ENCODE results near the gene DAO. TPM values are rescaled to one million over a fixed set of nuclear protein-coding genes. Genes with fewer than 3 reads are reported as not detected.

DAO gene
- total RNA-seq, 2 experiments from 2014 or later, result not detected

DNA sequence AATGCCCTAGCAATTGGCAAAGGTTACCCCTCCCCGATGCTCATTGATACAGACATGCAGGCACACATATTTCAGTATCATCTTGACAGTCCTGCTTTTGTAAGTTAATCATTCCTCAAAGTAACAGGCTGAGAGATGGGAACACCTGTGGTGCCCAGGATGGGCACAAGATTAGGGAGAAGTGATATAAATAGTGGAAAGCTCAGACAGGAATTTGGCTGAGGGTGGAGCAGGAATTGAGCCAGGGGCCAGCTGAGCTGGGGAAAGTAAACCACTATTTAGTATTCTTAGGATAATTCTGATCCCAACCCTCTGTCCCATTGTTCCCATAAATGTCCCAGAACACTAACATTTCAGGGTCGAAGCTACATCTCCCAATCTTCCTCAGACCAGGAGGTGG is 38.3 kb downstream of the DAO start:
- Mint-ChIP-seq H3K36me3 (ENCODE audit: low read depth) (no peaks in the 10 kb centered on the region), H3K4me1 (no peaks in the 10 kb centered on the region), H3K4me3 (no peak overlapping the region), H3K9me3 (peaks cover 2% of the 10 kb centered on the region), H3K27me3 (no peaks in the 10 kb centered on the region), H3K27ac (no peak overlapping the region)
- no peak for DNase-seq
- CTCF ChIA-PET, result no interaction called here
- POLR2A ChIA-PET, result no interaction called here

DNA sequence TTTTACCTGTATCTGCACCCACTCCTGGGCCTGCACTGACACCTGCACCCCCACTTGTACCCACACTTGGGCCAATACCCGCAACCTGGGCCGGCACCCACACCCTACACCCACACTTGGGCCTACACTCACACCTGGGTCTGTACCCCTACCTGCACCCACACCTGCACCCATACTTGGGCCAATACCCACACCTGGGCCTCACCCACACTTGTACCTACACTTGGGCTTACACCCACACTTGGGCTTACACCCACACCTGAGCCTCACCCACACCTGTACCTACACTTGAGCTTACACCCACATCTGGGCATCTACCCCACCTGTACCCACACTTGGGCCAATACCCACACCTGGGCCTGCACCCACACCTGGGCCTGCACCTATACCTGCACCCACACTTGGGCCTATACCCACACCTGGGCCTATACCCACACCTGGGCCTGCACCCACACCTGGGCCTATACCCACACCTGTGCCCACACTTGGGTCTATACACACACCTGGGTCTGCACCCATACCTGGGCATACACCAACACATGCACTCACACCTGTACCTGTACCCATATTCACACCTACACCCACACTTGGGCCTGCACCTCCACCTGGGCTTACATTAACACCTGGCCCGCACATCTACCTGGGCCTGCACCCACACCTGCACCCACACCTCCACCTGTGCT is 39.2 kb downstream of the DAO start:
- H3K27me3 Mint-ChIP-seq, result peaks cover 2% of the 10 kb centered on the region
- ChIA-PET POLR2A (no interaction called here), CTCF (interaction anchor here (0.7 kb wide), 1 partner anchor 631 kb away, joined by 4 read pairs; no protein-coding TSS in a partner anchor)
- no peaks in the 10 kb centered on the region for H3K36me3 Mint-ChIP-seq (ENCODE audit: low read depth)
- peaks cover 4% of the 10 kb centered on the region for H3K9me3 Mint-ChIP-seq
- no peak overlapping the region for H3K27ac Mint-ChIP-seq
- no peak for DNase-seq
- H3K4me3 Mint-ChIP-seq, result no peak overlapping the region
- no peaks in the 10 kb centered on the region for H3K4me1 Mint-ChIP-seq

DNA sequence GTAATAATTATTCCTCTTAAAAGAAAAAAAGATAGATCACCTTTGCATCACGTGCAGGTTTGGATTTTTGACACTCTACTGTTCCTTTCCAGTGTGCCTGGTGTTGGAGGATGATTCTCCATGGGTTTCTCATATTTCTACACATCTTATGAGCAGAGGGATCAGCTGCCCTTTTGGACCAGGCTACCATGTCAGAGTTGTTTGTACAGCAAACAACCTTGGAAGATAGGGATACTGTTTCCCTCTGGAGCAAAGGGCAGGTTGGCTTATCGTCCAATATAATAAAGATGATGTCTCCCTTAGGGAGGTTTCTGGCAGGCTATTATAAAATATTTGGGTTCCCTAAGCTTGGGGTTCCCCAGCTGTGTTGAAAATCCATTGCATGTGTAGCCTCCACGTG is 42.1 kb downstream of the DAO start:
- H3K4me3 Mint-ChIP-seq, result no peak overlapping the region
- no peaks in the 10 kb centered on the region for H3K4me1 Mint-ChIP-seq
- H3K27me3 Mint-ChIP-seq, result peaks cover 4% of the 10 kb centered on the region
- CTCF ChIA-PET, result interaction anchor here (0.5 kb wide), 1 partner anchor 119 kb away, joined by 3 read pairs; no protein-coding TSS in a partner anchor
- POLR2A ChIA-PET, result no interaction called here
- no peaks in the 10 kb centered on the region for H3K36me3 Mint-ChIP-seq (ENCODE audit: low read depth)
- DNase-seq, result no peak
- peaks cover 10% of the 10 kb centered on the region for H3K9me3 Mint-ChIP-seq
- no peak overlapping the region for H3K27ac Mint-ChIP-seq

DNA sequence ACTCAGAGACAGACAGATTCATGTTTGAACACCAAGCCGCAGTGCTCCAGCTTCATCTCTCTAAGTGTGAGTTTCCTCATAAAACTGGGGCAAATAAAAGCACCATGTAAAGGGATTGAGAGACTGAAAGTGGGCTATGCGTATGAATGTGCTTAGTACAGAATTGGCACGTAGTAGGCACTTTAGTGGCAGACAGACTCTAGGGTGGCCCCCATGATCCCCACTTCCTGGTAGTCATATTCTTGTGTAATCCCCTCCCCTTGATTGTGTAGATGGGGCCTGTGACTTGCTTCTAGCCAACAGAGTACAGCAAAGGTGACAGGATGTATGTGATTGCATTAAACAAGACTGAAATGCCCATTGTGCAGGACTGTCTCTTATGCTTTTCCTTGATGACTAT is 43.0 kb downstream of the DAO start:
- H3K9me3 Mint-ChIP-seq, result peaks cover 10% of the 10 kb centered on the region
- H3K27ac Mint-ChIP-seq, result no peak overlapping the region
- H3K4me3 Mint-ChIP-seq, result no peak overlapping the region
- CTCF ChIA-PET, result interaction anchor here (0.7 kb wide), 1 partner anchor 16 kb away, joined by 3 read pairs; no protein-coding TSS in a partner anchor
- POLR2A ChIA-PET, result no interaction called here
- H3K36me3 Mint-ChIP-seq (ENCODE audit: low read depth), result no peaks in the 10 kb centered on the region
- H3K4me1 Mint-ChIP-seq, result no peaks in the 10 kb centered on the region
- DNase-seq, result no peak
- H3K27me3 Mint-ChIP-seq, result peaks cover 4% of the 10 kb centered on the region

DNA sequence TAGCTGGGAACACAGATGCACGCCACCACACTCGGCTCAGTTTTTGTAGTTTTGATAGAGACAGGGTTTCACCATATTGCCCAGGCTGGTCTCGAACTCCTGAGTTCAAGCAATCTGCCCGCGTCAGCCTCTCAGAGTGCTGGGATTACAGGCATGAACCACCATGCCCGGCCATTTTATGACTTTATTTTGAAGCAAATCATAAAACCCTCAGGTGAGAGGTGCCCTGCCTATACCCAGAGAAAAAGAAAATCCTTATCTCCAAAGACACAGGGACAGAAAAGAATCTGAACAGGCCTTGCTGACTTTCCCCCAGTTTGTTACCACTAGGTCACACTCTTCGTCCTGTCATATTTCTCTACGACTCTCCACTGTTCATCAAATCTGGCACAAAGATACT is 48.8 kb downstream of the DAO start:
- Mint-ChIP-seq H3K9me3 (peaks cover 8% of the 10 kb centered on the region), H3K4me1 (no peaks in the 10 kb centered on the region), H3K4me3 (no peak overlapping the region), H3K36me3 (ENCODE audit: low read depth) (no peaks in the 10 kb centered on the region), H3K27me3 (peaks cover 4% of the 10 kb centered on the region), H3K27ac (peak overlapping the region; percentile 43)
- CTCF ChIA-PET, result no interaction called here
- POLR2A ChIA-PET, result no interaction called here
- no peak for DNase-seq

DNA sequence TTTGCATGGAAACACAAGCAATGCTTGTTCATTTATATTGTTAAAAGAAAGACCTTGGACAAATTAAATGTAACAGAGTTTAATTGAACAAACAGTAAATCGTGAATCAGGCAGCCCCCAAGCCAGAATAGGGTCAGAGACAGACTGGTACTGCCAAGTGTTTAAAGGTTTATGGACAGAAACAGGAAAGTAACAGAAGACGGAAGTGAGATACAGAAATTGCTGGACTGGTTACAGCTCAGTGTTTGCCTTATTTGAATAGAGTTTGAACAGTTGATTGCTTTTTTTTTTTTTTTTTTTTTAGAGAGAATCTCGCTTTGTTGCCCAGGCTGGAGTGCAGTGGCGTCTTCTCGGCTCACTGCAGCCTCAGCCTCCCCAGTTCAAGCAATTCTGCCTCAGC is 50.3 kb downstream of the DAO start:
- no peak overlapping the region for H3K27ac Mint-ChIP-seq
- no peaks in the 10 kb centered on the region for H3K36me3 Mint-ChIP-seq (ENCODE audit: low read depth)
- H3K4me1 Mint-ChIP-seq, result no peaks in the 10 kb centered on the region
- no peak for DNase-seq
- H3K4me3 Mint-ChIP-seq, result no peak overlapping the region
- peaks cover 5% of the 10 kb centered on the region for H3K9me3 Mint-ChIP-seq
- POLR2A ChIA-PET, result no interaction called here
- CTCF ChIA-PET, result no interaction called here
- peaks cover 2% of the 10 kb centered on the region for H3K27me3 Mint-ChIP-seq

DNA sequence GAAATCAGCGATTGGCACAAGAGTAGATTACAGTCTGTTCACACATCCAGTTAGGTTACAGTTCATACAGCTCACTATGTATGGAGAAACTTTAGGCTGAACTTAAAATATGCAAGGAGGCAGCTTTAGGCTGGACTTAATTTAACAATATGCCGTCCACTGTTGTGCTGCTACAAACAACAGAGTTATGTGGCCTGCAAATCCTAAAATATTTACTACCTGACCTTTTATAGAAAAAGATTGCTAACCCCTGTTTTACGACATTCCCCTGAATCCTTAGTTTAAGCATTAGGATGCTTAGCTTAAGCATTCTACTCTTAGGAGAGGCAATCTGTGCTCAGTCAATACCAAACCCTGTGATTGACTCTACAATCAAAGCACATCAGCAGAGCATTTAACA is 50.9 kb downstream of the DAO start:
- DNase-seq, result no peak
- Mint-ChIP-seq H3K4me3 (no peak overlapping the region), H3K27ac (no peak overlapping the region), H3K36me3 (ENCODE audit: low read depth) (no peaks in the 10 kb centered on the region), H3K9me3 (no peaks in the 10 kb centered on the region), H3K4me1 (no peaks in the 10 kb centered on the region), H3K27me3 (peaks cover 2% of the 10 kb centered on the region)
- POLR2A ChIA-PET, result no interaction called here
- CTCF ChIA-PET, result no interaction called here

DNA sequence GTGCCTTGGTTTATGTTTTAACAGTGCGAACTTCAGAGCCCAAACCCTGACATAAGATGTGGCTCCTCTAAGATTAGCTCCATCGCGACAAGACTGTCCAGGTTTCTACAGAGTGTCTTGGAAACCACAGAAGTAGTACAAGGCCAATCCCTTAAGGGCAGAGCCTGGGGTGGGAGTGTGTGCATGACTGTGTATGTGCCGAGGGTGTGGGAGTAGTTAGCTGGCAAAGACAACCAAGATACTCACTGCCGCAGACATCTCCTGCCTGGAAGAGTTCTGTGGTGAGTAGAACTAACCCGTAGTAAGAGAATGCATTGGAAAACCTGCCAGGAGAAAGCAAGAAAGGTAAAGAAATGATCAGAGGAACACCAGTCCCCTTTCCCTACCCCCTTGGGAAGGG is 54.1 kb downstream of the DAO start:
- Mint-ChIP-seq H3K36me3 (ENCODE audit: low read depth) (no peaks in the 10 kb centered on the region), H3K27ac (no peak overlapping the region), H3K4me3 (no peak overlapping the region), H3K9me3 (no peaks in the 10 kb centered on the region), H3K4me1 (no peaks in the 10 kb centered on the region), H3K27me3 (peaks cover 2% of the 10 kb centered on the region)
- POLR2A ChIA-PET, result no interaction called here
- no peak for DNase-seq
- CTCF ChIA-PET, result no interaction called here

DNA sequence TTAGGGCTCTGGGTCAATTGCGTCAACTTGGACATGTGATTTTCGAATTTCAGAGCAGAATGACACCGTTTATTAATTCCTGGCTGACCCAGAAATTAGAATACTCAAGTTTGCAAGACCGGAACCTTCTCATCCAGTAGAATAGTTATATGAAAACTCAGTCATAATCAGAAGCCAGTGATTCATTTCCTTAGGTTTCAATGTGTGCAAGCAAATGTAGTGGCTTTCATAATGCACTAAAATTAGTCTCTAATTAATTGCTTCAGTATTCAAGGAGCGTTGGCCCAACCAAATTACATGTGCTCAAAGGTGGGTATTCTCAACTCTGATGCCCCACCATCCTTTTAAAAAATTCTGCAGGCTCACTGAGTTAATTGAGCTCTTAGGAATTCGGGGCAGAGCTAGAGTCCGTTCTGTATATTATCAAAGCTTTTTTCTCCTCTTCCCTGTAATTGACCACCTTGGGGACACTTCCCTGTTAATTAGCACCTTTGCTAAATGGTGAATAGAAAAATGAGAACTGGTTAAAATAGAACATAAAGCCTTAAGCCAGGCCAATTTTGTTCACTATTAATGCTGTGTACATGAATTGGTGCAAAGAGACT is 55.4 kb downstream of the DAO start:
- CTCF ChIA-PET, result no interaction called here
- no peak overlapping the region for H3K4me3 Mint-ChIP-seq
- H3K36me3 Mint-ChIP-seq (ENCODE audit: low read depth), result no peaks in the 10 kb centered on the region
- POLR2A ChIA-PET, result no interaction called here
- DNase-seq, result no peak
- H3K27me3 Mint-ChIP-seq, result peaks cover 2% of the 10 kb centered on the region
- no peak overlapping the region for H3K27ac Mint-ChIP-seq
- H3K4me1 Mint-ChIP-seq, result no peaks in the 10 kb centered on the region
- no peaks in the 10 kb centered on the region for H3K9me3 Mint-ChIP-seq

DNA sequence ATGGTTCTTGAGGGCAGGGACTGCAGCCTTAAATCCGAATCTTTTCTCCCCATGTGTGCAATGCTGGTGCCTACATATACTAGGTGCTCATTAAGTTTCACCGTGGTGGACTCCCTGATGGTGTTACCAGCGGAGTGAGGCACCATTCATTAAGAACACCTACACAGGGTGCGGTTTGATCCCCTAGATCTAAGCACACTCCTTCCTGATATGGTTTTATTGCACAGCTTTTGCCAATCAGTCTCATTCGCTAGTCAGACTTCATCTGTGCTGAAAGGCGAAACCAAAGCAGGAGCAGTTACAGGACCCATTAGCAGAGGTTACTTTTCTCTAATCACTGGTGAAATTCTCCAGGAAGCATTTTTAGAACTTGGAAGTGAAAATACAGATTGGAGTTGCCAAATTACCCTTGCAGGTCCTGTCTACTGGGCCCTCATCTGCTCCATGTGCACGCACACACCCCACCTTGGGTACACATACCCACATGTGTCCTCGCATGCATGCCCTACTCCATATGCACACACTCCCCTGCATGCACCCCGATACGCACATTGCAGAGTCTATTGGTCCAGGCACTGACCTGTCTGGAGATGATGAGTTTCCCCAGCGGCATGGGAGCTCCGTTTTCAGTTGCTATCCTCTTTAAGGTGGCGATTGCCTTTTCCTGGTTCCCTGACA is 58.5 kb downstream of the DAO start:
- Mint-ChIP-seq H3K9me3 (no peaks in the 10 kb centered on the region), H3K4me1 (no peaks in the 10 kb centered on the region), H3K27ac (no peak overlapping the region), H3K36me3 (ENCODE audit: low read depth) (no peaks in the 10 kb centered on the region), H3K4me3 (no peak overlapping the region), H3K27me3 (peaks cover 2% of the 10 kb centered on the region)
- no peak for DNase-seq
- CTCF ChIA-PET, result no interaction called here
- POLR2A ChIA-PET, result interaction anchor here (0.6 kb wide), 1 partner anchor 274 kb away, joined by 3 read pairs; no protein-coding TSS in a partner anchor

DNA sequence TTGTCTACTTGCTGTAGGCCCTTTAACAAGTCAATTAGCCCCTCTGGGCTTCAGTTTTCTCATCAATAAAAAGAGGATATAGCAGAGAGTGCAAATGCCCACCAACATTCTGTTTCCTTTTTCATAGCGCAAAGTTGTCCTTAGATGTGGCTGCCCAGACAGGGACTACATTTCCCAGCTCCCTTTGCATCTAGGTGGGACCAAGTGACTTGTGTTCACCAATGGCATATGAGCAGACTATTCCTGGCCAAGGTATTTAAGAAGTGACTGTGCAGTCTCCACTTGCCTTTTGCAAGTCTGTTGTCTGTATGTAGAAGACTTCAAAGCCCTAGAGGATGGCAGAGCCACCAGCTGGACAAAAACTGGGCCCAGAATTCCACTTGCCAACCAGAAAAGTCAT is 59.7 kb downstream of the DAO start:
- Mint-ChIP-seq H3K36me3 (ENCODE audit: low read depth) (no peaks in the 10 kb centered on the region), H3K27me3 (peaks cover 2% of the 10 kb centered on the region), H3K27ac (no peak overlapping the region), H3K9me3 (no peaks in the 10 kb centered on the region), H3K4me3 (no peak overlapping the region), H3K4me1 (no peaks in the 10 kb centered on the region)
- ChIA-PET POLR2A (interaction anchor here (0.6 kb wide), 1 partner anchor 107 kb away, joined by 3 read pairs; no protein-coding TSS in a partner anchor), CTCF (interaction anchor here (0.5 to 1.1 kb wide), 3 partner anchors 11 to 175 kb away, joined by 3 to 5 read pairs (median 3); no protein-coding TSS in a partner anchor)
- peak; percentile 24 for DNase-seq

DNA sequence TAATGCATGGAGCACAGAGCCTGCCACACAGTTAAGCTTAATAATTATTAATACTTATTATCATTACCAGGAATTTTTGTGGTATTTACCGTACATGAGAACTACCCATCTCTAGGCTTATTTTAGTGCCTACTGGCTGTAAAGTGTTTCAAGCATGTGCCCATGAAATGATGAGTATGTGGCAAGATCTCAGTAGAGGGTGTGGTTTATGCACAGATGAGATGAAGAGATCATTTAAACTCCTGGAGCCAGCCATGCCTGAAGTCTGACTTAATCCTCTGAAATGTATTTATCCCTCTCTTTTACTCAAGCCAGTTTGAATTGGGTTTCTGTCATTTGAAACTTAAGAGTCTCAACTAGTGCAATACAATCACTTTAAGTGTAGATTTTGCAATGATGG is 60.2 kb downstream of the DAO start:
- Mint-ChIP-seq H3K9me3 (no peaks in the 10 kb centered on the region), H3K4me1 (no peaks in the 10 kb centered on the region), H3K36me3 (ENCODE audit: low read depth) (no peaks in the 10 kb centered on the region), H3K27ac (no peak overlapping the region), H3K4me3 (no peak overlapping the region), H3K27me3 (peaks cover 2% of the 10 kb centered on the region)
- DNase-seq, result no peak
- CTCF ChIA-PET, result interaction anchor here (0.6 to 1.1 kb wide), 2 partner anchors 11 to 1677 kb away, joined by 5 read pairs; no protein-coding TSS in a partner anchor
- POLR2A ChIA-PET, result no interaction called here

DNA sequence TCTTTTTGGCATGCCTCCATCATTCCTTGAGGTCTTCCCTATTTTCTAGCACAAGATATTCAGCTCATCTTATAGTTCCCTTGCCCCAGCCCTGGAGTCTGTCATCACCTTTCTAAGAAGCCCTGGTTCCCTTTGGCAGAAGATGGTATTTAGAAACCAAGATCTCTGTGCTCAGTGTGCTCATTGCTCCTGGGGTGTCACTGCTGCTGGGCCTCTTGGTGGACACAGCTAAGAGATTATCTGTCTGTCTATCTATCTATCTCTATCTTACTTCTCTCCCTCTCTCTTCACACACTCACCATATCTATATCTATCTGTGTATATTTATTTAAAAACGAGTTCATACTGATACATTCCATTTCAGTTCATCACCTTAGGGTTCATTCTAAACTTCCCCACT is 67.2 kb downstream of the DAO start:
- CTCF ChIA-PET, result no interaction called here
- POLR2A ChIA-PET, result no interaction called here
- Mint-ChIP-seq H3K4me1 (peaks cover 2% of the 10 kb centered on the region), H3K4me3 (no peak overlapping the region), H3K36me3 (ENCODE audit: low read depth) (no peaks in the 10 kb centered on the region), H3K9me3 (peaks cover 10% of the 10 kb centered on the region), H3K27ac (no peak overlapping the region), H3K27me3 (peaks cover 5% of the 10 kb centered on the region)
- no peak for DNase-seq
